Panc1 (cell line): ENCODE measurements around the gene SETD1A.

Experiments
- POLR2AphosphoS5 ChIP-seq: IDR thresholded peaks from 2 replicates; pipeline ENCODE4 v1.6.1; 2012; ENCODE audit warnings: mild to moderate bottlenecking, low read depth, low read length, moderate library complexity
- TF ChIP-seq, protein P1 (sequence below): fragments of 450-650 bp; IDR thresholded peaks from 2 replicates; pipeline ENCODE4 v1.5.1; 2017; ENCODE audit warnings: mild to moderate bottlenecking

DNA sequence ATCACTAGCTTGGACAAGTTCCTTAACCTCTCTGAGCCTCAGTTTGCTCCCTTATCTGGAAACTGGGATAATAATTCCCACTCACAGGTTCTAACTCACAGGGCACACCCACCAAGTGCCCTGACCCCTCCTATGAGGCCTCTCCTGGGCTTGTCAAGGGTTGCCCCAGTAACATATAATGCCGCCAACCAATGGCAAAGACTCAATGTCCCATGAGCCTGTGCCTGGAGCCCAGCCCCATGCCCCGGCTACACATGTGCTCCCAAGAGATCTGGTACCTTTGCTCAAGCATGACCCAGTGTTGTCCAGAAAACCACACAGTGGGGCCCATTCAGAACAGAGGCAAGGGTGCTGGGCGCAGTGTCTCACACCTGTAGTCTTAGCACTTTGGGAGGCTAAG lies 42.7 kb upstream of the SETD1A start:
- TF ChIP-seq, protein P1, sequence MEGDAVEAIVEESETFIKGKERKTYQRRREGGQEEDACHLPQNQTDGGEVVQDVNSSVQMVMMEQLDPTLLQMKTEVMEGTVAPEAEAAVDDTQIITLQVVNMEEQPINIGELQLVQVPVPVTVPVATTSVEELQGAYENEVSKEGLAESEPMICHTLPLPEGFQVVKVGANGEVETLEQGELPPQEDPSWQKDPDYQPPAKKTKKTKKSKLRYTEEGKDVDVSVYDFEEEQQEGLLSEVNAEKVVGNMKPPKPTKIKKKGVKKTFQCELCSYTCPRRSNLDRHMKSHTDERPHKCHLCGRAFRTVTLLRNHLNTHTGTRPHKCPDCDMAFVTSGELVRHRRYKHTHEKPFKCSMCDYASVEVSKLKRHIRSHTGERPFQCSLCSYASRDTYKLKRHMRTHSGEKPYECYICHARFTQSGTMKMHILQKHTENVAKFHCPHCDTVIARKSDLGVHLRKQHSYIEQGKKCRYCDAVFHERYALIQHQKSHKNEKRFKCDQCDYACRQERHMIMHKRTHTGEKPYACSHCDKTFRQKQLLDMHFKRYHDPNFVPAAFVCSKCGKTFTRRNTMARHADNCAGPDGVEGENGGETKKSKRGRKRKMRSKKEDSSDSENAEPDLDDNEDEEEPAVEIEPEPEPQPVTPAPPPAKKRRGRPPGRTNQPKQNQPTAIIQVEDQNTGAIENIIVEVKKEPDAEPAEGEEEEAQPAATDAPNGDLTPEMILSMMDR = no peak
- no peak for TF ChIP-seq POLR2AphosphoS5
